A673 (cell line): Measurements from ENCODE around the gene ELOF1. TPM values are rescaled to one million over a fixed set of nuclear protein-coding genes. Genes with fewer than 3 reads are reported as not detected.
A peak's percentile ranks its signal among the peaks of the same experiment; 100 is the strongest.

ENCODE experiments used
- BruUV-seq: library from RNA; stranded (reverse); fragments of 400-500 nt; replicated peaks from 2 replicates; lab custom pipeline; 2021; lab: Mats Ljungman, UMichigan
- CTCF ChIA-PET: fragments of 300-600 bp; sonication (Branson Sonifier 250); formaldehyde crosslinking; loops from one replicate; lab custom pipeline; 2022; ENCODE audit warnings: antibody characterized with exemption; lab: Charles Lee
- POLR2A ChIA-PET: fragments of 300-600 bp; sonication (Branson Sonifier 250); formaldehyde crosslinking; loops from one replicate; lab custom pipeline; 2022; ENCODE audit warnings: antibody characterized with exemption; ENCODE audit not compliant: low non-redundant PET; lab: Charles Lee
- DNase-seq: peaks from one replicate; pipeline ENCODE4 v3.0.0-alpha.2; 2015; ENCODE audit warnings: low spot score
- H3K27ac ChIP-seq: fragments of 200-600 bp; sonication (generic); 2 replicates; pipeline ENCODE4 v1.5.1; 2016; ENCODE audit warnings: mixed run types, low read depth, mild to moderate bottlenecking, mixed read lengths, antibody characterized with exemption, low read length; ENCODE audit not compliant: poor library complexity, severe bottlenecking
- H3K27me3 ChIP-seq: fragments of 200-600 bp; sonication (generic); replicated peaks from 2 replicates; pipeline ENCODE4 v1.6.1; 2017; ENCODE audit warnings: mixed run types, low read depth, mild to moderate bottlenecking, mixed read lengths, antibody characterized with exemption, low read length; ENCODE audit not compliant: insufficient read depth, poor library complexity
- H3K36me3 ChIP-seq: fragments of 200-600 bp; sonication (generic); 2 replicates; pipeline ENCODE4 v1.6.1; 2016; ENCODE audit warnings: mixed run types, mild to moderate bottlenecking, mixed read lengths, antibody characterized with exemption, low read length; ENCODE audit not compliant: insufficient read depth, poor library complexity, severe bottlenecking
- H3K4me1 ChIP-seq: fragments of 200-600 bp; sonication (generic); 2 replicates; pipeline ENCODE4 v1.6.1; 2017; ENCODE audit warnings: mixed run types, mild to moderate bottlenecking, mixed read lengths, antibody characterized with exemption, low read length; ENCODE audit not compliant: insufficient read depth, poor library complexity, severe bottlenecking
- H3K4me3 ChIP-seq: fragments of 200-600 bp; sonication (generic); 2 replicates; pipeline ENCODE4 v1.5.1; 2016; ENCODE audit warnings: low read depth, mixed run types, mild to moderate bottlenecking, mixed read lengths, low read length; ENCODE audit not compliant: poor library complexity, severe bottlenecking
- H3K9me3 ChIP-seq: fragments of 200-600 bp; sonication (generic); 2 replicates; pipeline ENCODE4 v1.6.1; 2016; ENCODE audit warnings: mixed run types, low read depth, mild to moderate bottlenecking, mixed read lengths, antibody characterized with exemption, low read length; ENCODE audit not compliant: poor library complexity, severe bottlenecking
- CTCF ChIP-seq: fragments of 300-800, 200-600 bp; sonication (generic); conservative IDR thresholded peaks from 2 replicates; pipeline ENCODE4 v1.5.1; 2017; ENCODE audit warnings: low read depth, mild to moderate bottlenecking, antibody characterized with exemption, low read length, moderate library complexity, mixed read lengths
- EZH2 ChIP-seq: fragments of 200-600 bp; sonication (generic); IDR thresholded peaks from 2 replicates; pipeline ENCODE4 v1.6.1; 2017; ENCODE audit warnings: borderline replicate concordance, low read depth, mild to moderate bottlenecking, mixed read lengths, antibody characterized with exemption, low read length; ENCODE audit not compliant: poor library complexity, severe bottlenecking
- intact Hi-C: fragments of 100-400 bp; cut with micrococcal nuclease; formaldehyde crosslinking; loops from one replicate; pipeline ENCODE4 v1.10.0; 2022; ENCODE audit not compliant: unreplicated experiment
- total RNA-seq: library from RNA; stranded (reverse); gene quantifications from 2 replicates; pipeline ENCODE4 v1.2.3, GENCODE V29; 2021

The ELOF1 gene
- total RNA-seq, 1 experiment from 2014 or later: 97.9 TPM

- intact Hi-C loops: loop anchor here (5.0 kb wide), 1 partner anchor 249 kb away; the partner anchor contains the start of gene ZNF440
- DNase-seq: no peak
- no peak overlapping the region for H3K27ac ChIP-seq
- ChIA-PET CTCF (interaction anchor here (0.7 kb wide), 1 partner anchor 1631 kb away, joined by 4 read pairs; no protein-coding TSS in a partner anchor), POLR2A (no interaction called here)
- no peaks in the 10 kb centered on the region for H3K9me3 ChIP-seq
- BruUV-seq: no TSS peak
- peaks cover 7% of the 10 kb centered on the region for H3K4me1 ChIP-seq
- TF ChIP-seq CTCF (no peak), EZH2 (no peak)
- no peaks in the 10 kb centered on the region for H3K36me3 ChIP-seq
- H3K27me3 ChIP-seq: no peaks in the 10 kb centered on the region
- no peak overlapping the region for H3K4me3 ChIP-seq
Measured at GRCh38 chr19:11563532-11563931, 4.5 kb upstream of the ELOF1 start.

GRCh38 chr19:11560404-11561051 is 1.5 kb upstream of the ELOF1 start:
- peak; percentile 92 for DNase-seq
- Histone ChIP-seq H3K4me3 (peak overlapping the region; percentile 95), H3K36me3 (peaks cover under 1% of the 10 kb centered on the region), H3K4me1 (peaks cover 13% of the 10 kb centered on the region), H3K27me3 (no peaks in the 10 kb centered on the region), H3K9me3 (no peaks in the 10 kb centered on the region), H3K27ac (no peak overlapping the region)
- TF ChIP-seq CTCF (peak; percentile 86), EZH2 (no peak)
- ChIA-PET POLR2A (no interaction called here), CTCF (interaction anchor here (0.5 kb wide), 1 partner anchor 63 kb away, joined by 5 read pairs; no protein-coding TSS in a partner anchor)
- BruUV-seq: no TSS peak
- intact Hi-C loops: loop anchor here (2.0 to 5.0 kb wide), 2 partner anchors 26 to 252 kb away; partner anchors contain the start of gene ZNF440

- POLR2A ChIA-PET: no interaction called here
- Histone ChIP-seq H3K4me1 (peaks cover 13% of the 10 kb centered on the region), H3K36me3 (peaks cover 21% of the 10 kb centered on the region), H3K9me3 (no peaks in the 10 kb centered on the region), H3K4me3 (no peak overlapping the region), H3K27me3 (no peaks in the 10 kb centered on the region), H3K27ac (no peak overlapping the region)
- no peak for TF ChIP-seq CTCF
- no peak for TF ChIP-seq EZH2
- DNase-seq: no peak
- intact Hi-C loops: no loop called here
- CTCF ChIA-PET: interaction anchor here (0.7 kb wide), 1 partner anchor 235 kb away, joined by 5 read pairs; no protein-coding TSS in a partner anchor
- no TSS peak for BruUV-seq
Measured at GRCh38 chr19:11556634-11557420, 2.2 kb downstream of the ELOF1 start.
